ENCODE measurements around the gene SLC38A3.

The SLC38A3 gene

DNA sequence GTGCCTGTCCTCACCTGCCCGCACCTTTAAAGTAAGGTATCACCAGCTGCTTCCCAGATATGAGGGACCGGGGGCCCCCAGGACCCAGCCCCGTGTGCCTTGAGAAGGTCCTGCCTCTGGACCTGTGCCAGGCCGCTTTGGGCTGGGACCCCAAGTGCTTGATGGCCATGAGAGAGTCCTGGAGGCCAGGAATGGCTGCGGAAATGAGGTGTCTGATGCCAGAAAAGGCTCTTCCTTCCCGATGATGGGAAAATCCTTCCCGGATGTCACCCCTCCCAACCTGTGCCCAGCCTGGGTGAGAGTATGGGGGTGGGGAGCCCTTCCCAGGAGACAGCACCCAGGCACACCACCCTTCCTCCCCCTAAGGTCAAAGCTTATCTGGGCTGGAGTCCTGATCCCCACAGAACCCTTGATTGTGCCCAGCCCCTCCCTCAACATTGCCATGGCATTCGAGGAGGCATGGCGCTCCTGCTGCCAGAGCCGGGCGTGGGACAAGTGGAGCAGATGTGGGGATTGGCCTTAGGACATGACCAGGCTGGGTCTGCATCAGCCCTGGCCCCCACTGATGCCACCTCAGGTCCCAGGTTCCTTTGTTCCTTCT lies 35.7 kb upstream of the SLC38A3 start:
- no peak for DNase-seq (ENCODE audit: low read depth in 2 of 2)

DNA sequence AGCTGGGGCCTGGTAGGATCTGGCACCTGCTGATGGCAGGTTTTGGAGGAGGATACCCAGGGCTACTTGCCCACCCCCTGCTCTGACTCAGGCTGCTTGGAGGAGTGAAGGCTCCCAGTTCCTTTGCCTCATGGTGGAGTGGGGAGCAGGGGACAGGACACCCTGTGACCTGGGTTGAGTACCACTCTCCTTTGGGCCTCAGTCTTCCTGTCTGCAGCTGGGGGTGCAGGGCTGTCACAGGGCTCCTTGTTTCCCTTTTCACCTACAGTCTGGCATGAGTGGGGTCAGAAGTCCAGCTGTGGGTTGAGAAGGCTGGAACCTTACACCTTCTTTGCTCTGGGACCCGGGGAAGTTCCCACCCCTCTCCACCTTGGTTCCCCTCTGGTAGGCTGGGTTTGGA lies 35.2 kb upstream of the SLC38A3 start:
- no peak for DNase-seq (ENCODE audit: low read depth in 2 of 2)

DNA sequence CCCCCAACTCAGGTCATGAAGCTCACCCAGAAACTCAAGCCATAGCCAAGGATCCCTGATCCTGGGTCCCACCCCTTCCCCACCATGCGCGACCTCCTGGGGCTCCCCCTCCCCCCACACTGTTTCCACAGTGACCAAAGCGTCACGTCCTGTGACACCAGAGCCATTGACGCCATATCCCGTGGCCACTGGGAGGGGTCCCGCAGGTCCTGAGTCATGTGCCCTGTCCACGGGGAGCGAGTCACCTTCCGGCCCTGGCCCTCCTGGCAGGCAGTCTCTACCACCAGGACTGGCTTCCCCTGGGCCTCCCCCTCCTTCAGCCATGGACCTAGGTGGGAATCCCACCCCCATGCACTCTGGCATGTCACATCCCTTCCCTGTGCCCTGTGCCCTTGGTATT lies 34.4 kb upstream of the SLC38A3 start:
- DNase-seq (ENCODE audit: low read depth in 2 of 2): no peak

DNA sequence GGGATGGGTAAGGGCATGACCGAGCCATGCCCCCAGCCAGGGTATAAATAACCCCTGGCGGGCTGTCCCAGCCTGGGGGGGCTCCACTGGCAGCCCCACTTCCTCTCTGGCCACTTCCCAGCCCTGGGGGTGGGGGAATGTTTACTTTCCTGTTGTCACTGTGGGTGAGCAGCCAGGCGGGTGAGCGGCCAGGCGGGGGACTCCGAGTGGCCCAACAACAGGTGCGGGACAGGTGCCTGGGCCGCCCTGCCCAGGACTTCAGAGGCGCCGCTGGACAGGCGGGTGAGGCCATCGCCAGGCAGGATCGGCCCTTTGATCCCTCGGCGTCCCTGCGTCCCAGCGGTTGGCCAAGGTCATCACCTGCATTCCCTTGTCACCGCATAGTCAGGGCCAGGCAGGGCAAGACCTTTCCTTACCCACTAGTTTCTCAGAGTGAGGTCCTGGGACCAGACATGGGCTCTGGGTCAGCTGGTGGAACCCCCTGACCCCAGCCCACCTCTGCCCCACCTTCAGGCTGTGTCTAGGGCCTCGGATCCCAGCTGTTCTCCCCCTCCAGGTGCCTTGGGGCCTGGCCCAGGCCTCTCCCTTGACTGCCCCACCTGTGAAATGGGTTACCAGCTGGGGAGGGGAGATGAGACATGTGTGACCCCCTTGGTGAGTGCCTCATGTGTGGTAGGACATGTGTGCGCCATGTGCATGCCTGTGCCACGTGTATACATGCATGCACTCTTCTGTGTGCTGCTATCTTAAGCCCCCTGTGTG lies 33.4 kb upstream of the SLC38A3 start:
- DNase-seq (ENCODE audit: low read depth in 2 of 2): no peak

GRCh38 chr3:50172626-50173220 lies 32.3 kb upstream of the SLC38A3 start:
- no peak for DNase-seq (ENCODE audit: low read depth in 2 of 2)

- DNase-seq (ENCODE audit: low read depth in 2 of 2): no peak
Measured at GRCh38 chr3:50173685-50174516, 31.2 kb upstream of the SLC38A3 start.

GRCh38 chr3:50174517-50174895 lies 30.6 kb upstream of the SLC38A3 start:
- DNase-seq (ENCODE audit: low read depth in 2 of 2): no peak

DNA sequence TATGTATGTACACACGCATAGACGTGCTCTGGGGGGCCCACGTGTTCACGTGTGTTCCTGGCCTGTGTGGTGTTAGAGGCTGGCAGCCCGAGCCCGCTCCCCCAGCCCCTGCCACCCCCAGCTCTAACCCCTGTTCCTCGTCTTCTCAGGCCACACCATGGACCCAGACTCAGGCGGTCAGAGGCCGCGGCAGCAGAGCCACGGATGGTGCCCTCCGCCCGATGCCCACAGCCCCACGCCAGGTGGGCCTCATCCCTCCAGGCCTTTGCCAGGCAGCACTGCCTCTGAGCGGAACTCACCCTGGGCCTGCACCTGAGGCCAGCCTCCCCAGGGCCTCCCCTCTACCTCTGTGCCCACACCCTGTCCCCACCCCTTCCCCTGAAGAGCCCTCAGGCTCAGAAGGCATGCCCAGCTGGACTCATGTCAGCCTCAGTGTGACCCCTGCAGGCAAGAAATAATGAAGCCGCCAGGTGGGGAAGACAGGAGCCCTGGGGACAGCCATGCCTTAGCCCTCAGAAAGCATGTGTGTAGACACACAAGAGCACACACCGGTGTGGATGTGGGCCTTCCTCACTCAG lies 30.0 kb upstream of the SLC38A3 start:
- no peak for DNase-seq (ENCODE audit: low read depth in 2 of 2)

DNA sequence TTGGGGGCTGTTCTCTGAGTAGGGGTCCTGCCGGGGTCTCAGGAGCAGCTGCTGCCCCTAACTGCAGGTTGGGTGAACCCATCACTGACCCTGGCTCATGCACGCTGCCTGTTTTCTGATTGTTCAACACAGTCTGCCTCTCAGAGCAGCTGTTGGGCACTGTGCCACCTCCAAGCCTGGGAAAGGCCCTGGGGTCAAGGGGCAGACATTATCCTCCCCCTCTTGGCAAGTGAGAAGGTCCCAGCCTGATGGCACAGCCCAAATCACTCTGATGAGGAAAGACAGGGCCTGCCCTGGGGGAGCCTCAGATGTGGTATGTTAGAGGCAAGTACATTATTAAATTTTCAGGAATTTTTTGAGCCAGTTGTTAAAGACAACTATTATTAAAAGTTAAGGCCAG lies 27.7 kb upstream of the SLC38A3 start:
- DNase-seq (ENCODE audit: low read depth in 2 of 2): no peak

- DNase-seq (ENCODE audit: low read depth in 2 of 2): no peak
Measured at GRCh38 chr3:50179710-50180109, 25.4 kb upstream of the SLC38A3 start.

- DNase-seq (ENCODE audit: low read depth in 2 of 2): no peak
Measured at GRCh38 chr3:50181985-50182384, 23.1 kb upstream of the SLC38A3 start.

- no peak for DNase-seq (ENCODE audit: low read depth in 2 of 2)
Measured at GRCh38 chr3:50182533-50183099, 22.5 kb upstream of the SLC38A3 start.

- no peak for DNase-seq (ENCODE audit: low read depth in 2 of 2)
Measured at GRCh38 chr3:50183755-50184154, 21.3 kb upstream of the SLC38A3 start.

DNA sequence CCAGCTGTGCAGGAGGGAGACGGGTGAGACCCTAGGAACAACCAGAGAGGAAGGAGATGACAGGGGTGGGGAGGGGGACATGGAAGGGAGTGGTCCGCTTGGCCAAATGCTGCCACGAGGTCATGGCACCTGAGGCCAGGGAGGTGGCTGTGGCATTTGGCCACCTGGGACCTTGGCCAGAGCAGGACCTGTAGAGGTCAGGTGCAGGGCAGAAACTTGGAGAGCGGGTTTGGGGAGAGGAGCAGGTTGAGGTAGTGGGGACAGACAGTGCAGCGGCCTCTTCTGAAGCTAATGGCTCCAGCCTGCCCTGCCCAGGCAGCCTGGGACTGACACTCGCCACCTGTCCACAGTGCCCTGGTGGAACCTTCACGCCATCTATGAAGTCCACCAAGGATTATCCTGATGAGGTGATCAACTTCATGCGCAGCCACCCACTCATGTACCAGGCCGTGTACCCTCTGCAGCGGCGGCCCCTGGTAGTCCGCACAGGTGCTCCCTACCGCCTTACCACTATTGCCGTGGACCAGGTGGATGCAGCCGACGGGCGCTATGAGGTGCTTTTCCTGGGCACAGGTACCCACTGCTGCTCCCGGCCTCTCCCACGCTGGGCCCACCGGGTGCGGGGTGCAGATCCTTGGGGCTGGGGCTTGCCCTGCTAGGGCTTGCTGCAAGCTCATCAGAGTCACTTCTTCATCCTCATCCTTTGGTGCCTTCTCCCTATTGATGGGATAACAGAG lies 20.7 kb upstream of the SLC38A3 start:
- DNase-seq (ENCODE audit: low read depth in 2 of 2): no peak

- DNase-seq (ENCODE audit: low read depth in 2 of 2): no peak
Measured at GRCh38 chr3:50185230-50185629, 19.8 kb upstream of the SLC38A3 start.

- DNase-seq (ENCODE audit: low read depth in 2 of 2): no peak
Measured at GRCh38 chr3:50186096-50186495, 19.0 kb upstream of the SLC38A3 start.

DNA sequence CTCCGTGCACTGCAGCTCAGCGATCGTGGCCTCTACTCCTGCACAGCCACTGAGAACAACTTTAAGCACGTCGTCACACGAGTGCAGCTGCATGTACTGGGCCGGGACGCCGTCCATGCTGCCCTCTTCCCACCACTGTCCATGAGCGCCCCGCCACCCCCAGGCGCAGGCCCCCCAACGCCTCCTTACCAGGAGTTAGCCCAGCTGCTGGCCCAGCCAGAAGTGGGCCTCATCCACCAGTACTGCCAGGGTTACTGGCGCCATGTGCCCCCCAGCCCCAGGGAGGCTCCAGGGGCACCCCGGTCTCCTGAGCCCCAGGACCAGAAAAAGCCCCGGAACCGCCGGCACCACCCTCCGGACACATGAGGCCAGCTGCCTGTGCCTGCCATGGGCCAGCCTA lies 17.3 kb upstream of the SLC38A3 start:
- DNase-seq (ENCODE audit: low read depth in 2 of 2): no peak

DNA sequence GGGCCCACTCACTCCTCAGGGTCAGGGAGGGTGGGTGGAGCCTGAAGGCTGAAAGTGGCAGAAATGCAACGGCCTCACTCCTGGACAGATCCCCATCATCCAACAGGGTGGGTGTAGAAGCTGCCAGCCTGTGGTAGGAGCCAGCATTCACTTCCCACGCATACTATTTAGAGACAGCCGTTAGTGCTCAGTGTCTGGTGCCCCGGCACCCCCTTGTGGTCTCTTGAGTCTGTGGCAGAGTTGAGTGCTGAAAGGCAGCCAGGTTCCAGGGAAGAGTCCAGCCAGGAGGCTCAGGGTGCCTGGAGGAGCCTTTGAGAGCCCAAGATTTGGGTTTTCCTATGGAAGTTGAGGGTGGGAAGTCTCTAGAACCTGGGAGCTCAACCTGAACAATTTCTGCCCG lies 15.8 kb upstream of the SLC38A3 start:
- no peak for DNase-seq (ENCODE audit: low read depth in 2 of 2)

DNA sequence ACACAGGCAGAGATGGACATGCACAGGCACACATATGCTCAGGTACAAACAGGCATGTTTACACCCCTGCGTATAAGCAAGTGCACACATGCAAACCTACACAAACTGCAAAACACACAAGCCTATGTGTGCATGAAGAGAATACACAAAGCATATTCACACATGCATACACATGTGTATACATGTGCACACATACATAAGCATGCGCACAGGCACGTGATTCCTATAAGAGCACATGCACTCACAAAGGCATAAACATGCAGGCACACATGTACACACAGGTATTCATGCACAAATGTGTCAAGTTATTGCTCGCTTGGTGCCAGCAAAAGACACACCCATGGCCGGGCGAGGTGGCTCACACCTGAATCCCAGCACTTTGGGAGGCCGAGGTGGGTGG lies 15.1 kb upstream of the SLC38A3 start:
- DNase-seq (ENCODE audit: low read depth in 2 of 2): no peak

DNA sequence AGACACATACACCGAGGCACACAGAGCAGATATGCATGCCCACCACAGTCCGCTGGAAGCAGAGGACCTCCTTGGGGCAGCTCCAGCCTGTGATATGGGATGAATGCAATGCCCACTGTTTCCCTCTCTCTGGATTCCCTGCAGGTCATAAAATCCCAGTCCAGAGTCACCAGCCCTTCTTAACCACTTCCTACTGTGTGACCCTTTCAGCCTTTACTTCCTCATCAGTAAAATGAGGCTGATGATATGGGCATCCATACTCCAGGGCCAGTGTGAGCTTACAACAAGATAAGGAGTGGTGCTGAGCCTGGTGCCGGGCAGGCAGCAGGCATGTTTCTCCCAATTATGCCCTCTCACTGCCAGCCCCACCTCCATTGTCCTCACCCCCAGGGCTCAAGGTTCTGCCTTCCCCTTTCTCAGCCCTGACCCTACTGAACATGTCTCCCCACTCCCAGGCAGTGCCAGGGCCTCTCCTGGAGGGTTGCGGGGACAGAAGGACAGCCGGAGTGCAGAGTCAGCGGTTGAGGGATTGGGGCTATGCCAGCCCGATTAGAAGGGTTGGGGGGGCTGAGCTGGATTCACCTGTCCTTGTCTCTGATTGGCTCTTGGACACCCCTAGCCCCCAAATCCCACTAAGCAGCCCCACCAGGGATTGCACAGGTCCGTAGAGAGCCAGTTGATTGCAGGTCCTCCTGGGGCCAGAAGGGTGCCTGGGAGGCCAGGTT lies 14.0 kb upstream of the SLC38A3 start, which contains the start of gene GNAT1:
GNAT1 (plus strand) TSS at position 675 of the 725 bp plus-strand sequence. CDS start 116 bp downstream, outside the sequence.
- DNase-seq (ENCODE audit: low read depth in 2 of 2): no peak

Data from stimulated activated CD8-positive, alpha-beta memory T cell treated with anti-CD3 and anti-CD28 coated beads, Interleukin-2, amount 100 ng/mL, for 1 hour (primary cell).